Ovary (tissue), 3 donors: Measurements from ENCODE around the gene IL1RAPL2.

Experiments used
- CTCF ChIP-seq, 3 donors: fragments of 450-650 bp in 2 of 3; fragments of 200-600 bp in 1 of 3; IDR thresholded peaks; one replicate each; pipeline versions ENCODE4 v1.5.1 to v1.8.0; 2016 to 2022; ENCODE audit warnings: antibody characterized with exemption in 3 of 3, mild to moderate bottlenecking in 1 of 3
- EP300 ChIP-seq: sonication (generic); formaldehyde crosslinking; IDR thresholded peaks from one replicate; pipeline ENCODE4 v1.6.1; 2017; ENCODE audit warnings: antibody characterized with exemption
- POLR2A ChIP-seq: fragments of 450-650 bp; IDR thresholded peaks from one replicate; pipeline ENCODE4 v1.6.1; 2017; ENCODE audit warnings: antibody characterized with exemption, mild to moderate bottlenecking, moderate library complexity
- donor health status: DM: no; HTN: no; CAD: no.

GRCh38 chrX:105477351-105477750 is 911.4 kb downstream of the IL1RAPL2 start:
- no peak for TF ChIP-seq CTCF (IDR thresholded peaks at IDR 0.05)
- no peak for TF ChIP-seq POLR2A
- TF ChIP-seq EP300 = no peak
